Trophoblast cell (in vitro differentiated cells and primary cell): ENCODE results near the gene NUP58. TPM values are rescaled to one million over a fixed set of nuclear protein-coding genes. Genes with fewer than 3 reads are reported as not detected.

Experiments
- DNase-seq, 2 donors: peaks; one replicate each; pipeline ENCODE4 v3.0.0-alpha.2; 2016
- H2AFZ ChIP-seq: 2 replicates; pipeline ENCODE4 v1.6.1; 2013; ENCODE audit warnings: low read length, moderate library complexity, mild to moderate bottlenecking; ENCODE audit not compliant: insufficient read depth, poor library complexity
- H2AK5ac ChIP-seq: 2 replicates; pipeline ENCODE4 v1.6.1; 2013; ENCODE audit warnings: mild to moderate bottlenecking, low read length
- H2BK120ac ChIP-seq: 2 replicates; pipeline ENCODE4 v1.6.1; 2013; ENCODE audit warnings: low read length, mild to moderate bottlenecking, moderate library complexity; ENCODE audit not compliant: insufficient read depth, poor library complexity
- H2BK12ac ChIP-seq: 2 replicates; pipeline ENCODE4 v1.6.1; 2013; ENCODE audit warnings: mild to moderate bottlenecking, low read length, moderate library complexity
- H2BK5ac ChIP-seq: 2 replicates; pipeline ENCODE4 v1.6.1; 2013; ENCODE audit warnings: low read length, low read depth, moderate library complexity, mild to moderate bottlenecking; ENCODE audit not compliant: poor library complexity
- H3K14ac ChIP-seq: 2 replicates; pipeline ENCODE4 v1.6.1; 2013; ENCODE audit warnings: mild to moderate bottlenecking, low read length
- H3K18ac ChIP-seq: 2 replicates; pipeline ENCODE4 v1.6.1; 2013; ENCODE audit warnings: mild to moderate bottlenecking, low read length
- H3K23ac ChIP-seq: 2 replicates; pipeline ENCODE4 v1.6.1; 2013; ENCODE audit warnings: low read length
- H3K27ac ChIP-seq: 2 replicates; pipeline ENCODE4 v1.5.1; 2013; ENCODE audit warnings: low read depth, mild to moderate bottlenecking, inconsistent platforms, low read length, moderate library complexity
- H3K27me3 ChIP-seq: 2 replicates; pipeline ENCODE4 v1.6.1; 2013; ENCODE audit warnings: inconsistent platforms, mild to moderate bottlenecking, low read length, moderate library complexity; ENCODE audit not compliant: insufficient read depth
- H3K36me3 ChIP-seq, 2 experiments: 1 replicate in 1 of 2; 2 replicates in 1 of 2; pipeline ENCODE4 v1.6.1; 2013; ENCODE audit warnings: low read length in 2 of 2, mild to moderate bottlenecking in 2 of 2, moderate library complexity in 1 of 2; ENCODE audit not compliant: insufficient read depth in 2 of 2, control insufficient read depth in 1 of 2
- H3K4ac ChIP-seq: 2 replicates; pipeline ENCODE4 v1.6.1; 2013; ENCODE audit warnings: low read depth, mild to moderate bottlenecking, low read length, moderate library complexity
- H3K4me1 ChIP-seq, 2 experiments: 1 replicate in 1 of 2; 2 replicates in 1 of 2; pipeline ENCODE4 v1.6.1; 2013; ENCODE audit warnings: low read length in 2 of 2, mild to moderate bottlenecking in 2 of 2, moderate library complexity in 1 of 2; ENCODE audit not compliant: insufficient read depth in 2 of 2, control insufficient read depth in 1 of 2
- H3K4me2 ChIP-seq: 2 replicates; pipeline ENCODE4 v1.6.1; 2013; ENCODE audit warnings: inconsistent platforms, mild to moderate bottlenecking, low read length, moderate library complexity
- H3K4me3 ChIP-seq: 2 replicates; pipeline ENCODE4 v1.5.1; 2013; ENCODE audit warnings: mild to moderate bottlenecking, low read depth, low read length, inconsistent platforms
- H3K79me1 ChIP-seq: one replicate; pipeline ENCODE4 v1.6.1; 2013; ENCODE audit warnings: low read length
- H3K79me2 ChIP-seq: 2 replicates; pipeline ENCODE4 v1.6.1; 2013; ENCODE audit warnings: low read length, mild to moderate bottlenecking; ENCODE audit not compliant: control insufficient read depth, insufficient read depth, poor library complexity
- H3K9ac ChIP-seq: 2 replicates; pipeline ENCODE4 v1.6.1; 2013; ENCODE audit warnings: mild to moderate bottlenecking, low read length
- H3K9me3 ChIP-seq: 2 replicates; pipeline ENCODE4 v1.6.1; 2013; ENCODE audit warnings: low read depth, mild to moderate bottlenecking, control low read depth, inconsistent platforms, low read length; ENCODE audit not compliant: insufficient read depth
- H4K12ac ChIP-seq: 2 replicates; pipeline ENCODE4 v1.6.1; 2013; ENCODE audit warnings: low read depth, mild to moderate bottlenecking, low read length, moderate library complexity
- H4K8ac ChIP-seq: 2 replicates; pipeline ENCODE4 v1.6.1; 2013; ENCODE audit warnings: low read depth, mild to moderate bottlenecking, low read length, moderate library complexity
- H4K91ac ChIP-seq: one replicate; pipeline ENCODE4 v1.6.1; 2013; ENCODE audit warnings: low read depth, mild to moderate bottlenecking, low read length, moderate library complexity
- WGBS: extraction: QIAGEN DNeasy Blood & Tissue Kit; methylation state at CpG from one replicate; pipeline ENCODE4 v1.1.7; 2013; ENCODE audit warnings: missing lambda C conversion rate; ENCODE audit not compliant: insufficient read length, insufficient coverage; ENCODE audit errors: extremely low coverage; 5-methylcytosine and 5-hydroxymethylcytosine counted together
- polyA plus RNA-seq: library from polyadenylated mRNA; stranded (reverse); fragments of 200-250 nt; gene quantifications from 2 replicates; pipeline ENCODE4 v1.2.3, GENCODE V29; 2013

Gene NUP58, protein sequence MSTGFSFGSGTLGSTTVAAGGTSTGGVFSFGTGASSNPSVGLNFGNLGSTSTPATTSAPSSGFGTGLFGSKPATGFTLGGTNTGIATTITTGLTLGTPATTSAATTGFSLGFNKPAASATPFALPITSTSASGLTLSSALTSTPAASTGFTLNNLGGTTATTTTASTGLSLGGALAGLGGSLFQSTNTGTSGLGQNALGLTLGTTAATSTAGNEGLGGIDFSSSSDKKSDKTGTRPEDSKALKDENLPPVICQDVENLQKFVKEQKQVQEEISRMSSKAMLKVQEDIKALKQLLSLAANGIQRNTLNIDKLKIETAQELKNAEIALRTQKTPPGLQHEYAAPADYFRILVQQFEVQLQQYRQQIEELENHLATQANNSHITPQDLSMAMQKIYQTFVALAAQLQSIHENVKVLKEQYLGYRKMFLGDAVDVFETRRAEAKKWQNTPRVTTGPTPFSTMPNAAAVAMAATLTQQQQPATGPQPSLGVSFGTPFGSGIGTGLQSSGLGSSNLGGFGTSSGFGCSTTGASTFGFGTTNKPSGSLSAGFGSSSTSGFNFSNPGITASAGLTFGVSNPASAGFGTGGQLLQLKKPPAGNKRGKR
- polyA plus RNA-seq = 57.5 and 59.1 TPM in 2 replicates

DNA sequence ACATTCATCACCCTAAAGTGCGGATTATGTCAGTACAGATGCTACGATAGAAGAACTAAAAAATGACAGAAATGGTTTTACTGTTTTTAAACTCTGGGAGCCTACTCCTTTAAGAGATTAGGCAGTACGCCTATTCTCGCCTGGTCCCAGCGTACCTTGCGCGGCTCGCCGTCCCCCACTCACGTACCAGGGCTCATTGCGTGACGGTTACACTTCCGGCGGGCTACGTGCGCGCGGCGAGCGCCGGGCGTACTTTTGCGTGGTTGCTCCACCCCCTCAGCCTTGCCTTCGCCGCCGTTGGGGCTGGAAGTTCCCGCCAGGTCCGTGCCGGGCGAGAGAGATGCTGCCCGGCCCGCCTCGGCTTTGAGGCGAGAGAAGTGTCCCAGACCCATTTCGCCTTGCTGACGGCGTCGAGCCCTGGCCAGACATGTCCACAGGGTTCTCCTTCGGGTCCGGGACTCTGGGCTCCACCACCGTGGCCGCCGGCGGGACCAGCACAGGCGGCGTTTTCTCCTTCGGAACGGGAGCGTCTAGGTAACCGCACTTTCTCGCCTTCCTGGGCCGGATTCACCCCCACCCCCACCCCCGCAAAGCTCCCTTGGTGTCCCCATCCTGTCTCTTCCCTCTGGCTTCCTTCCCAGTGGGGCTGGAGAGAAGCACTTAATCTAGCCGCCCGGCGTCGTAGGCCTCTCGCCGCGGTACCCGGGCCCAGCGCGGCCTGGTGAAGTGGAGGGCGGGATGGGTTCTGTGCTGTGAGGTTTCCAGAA is at the start of gene NUP58:
Gene NUP58 (plus strand): TSS at position 279 of the 767 bp plus-strand sequence. CDS start 149 bp downstream, at position 428.
- H2BK12ac ChIP-seq = peak within 1 kb of the TSS; percentile 3
- H3K4me3 ChIP-seq = peak within 1 kb of the TSS; percentile 99
- peak within 1 kb of the TSS; percentile 55 for H4K12ac ChIP-seq
- H3K9ac ChIP-seq = peak within 1 kb of the TSS; percentile 98
- no peak within 1 kb of the TSS for H2AK5ac ChIP-seq
- peaks cover 0 to 7% of the 10 kb centered on the region in 2 experiments for H3K4me1 ChIP-seq
- no peak within 1 kb of the TSS for H3K23ac ChIP-seq
- H3K14ac ChIP-seq = peak within 1 kb of the TSS; percentile 75
- H3K4ac ChIP-seq = peak within 1 kb of the TSS; percentile 50
- peak within 1 kb of the TSS; percentile 89 for H2AFZ ChIP-seq
- no peaks in the 10 kb centered on the region for H3K9me3 ChIP-seq
- H3K79me1 ChIP-seq = peaks cover 4% of the 10 kb centered on the region
- peaks cover 2 to 6% of the 10 kb centered on the region in 2 experiments for H3K36me3 ChIP-seq
- H3K27me3 ChIP-seq = no peaks in the 10 kb centered on the region
- peak within 1 kb of the TSS; percentile 64 for H3K18ac ChIP-seq
- peak; percentile 91 to 97 for DNase-seq
- H2BK120ac ChIP-seq = no peak within 1 kb of the TSS
- H3K79me2 ChIP-seq = peaks cover 6% of the 10 kb centered on the region
- H3K27ac ChIP-seq = peak within 1 kb of the TSS; percentile 77
- H2BK5ac ChIP-seq = peak within 1 kb of the TSS; percentile 44
- peak within 1 kb of the TSS; percentile 97 for H4K8ac ChIP-seq
- WGBS = no CpG with 5 or more reads among the region's 64 CpGs
- peak within 1 kb of the TSS; percentile 61 for H4K91ac ChIP-seq
- peak within 1 kb of the TSS; percentile 97 for H3K4me2 ChIP-seq

DNA sequence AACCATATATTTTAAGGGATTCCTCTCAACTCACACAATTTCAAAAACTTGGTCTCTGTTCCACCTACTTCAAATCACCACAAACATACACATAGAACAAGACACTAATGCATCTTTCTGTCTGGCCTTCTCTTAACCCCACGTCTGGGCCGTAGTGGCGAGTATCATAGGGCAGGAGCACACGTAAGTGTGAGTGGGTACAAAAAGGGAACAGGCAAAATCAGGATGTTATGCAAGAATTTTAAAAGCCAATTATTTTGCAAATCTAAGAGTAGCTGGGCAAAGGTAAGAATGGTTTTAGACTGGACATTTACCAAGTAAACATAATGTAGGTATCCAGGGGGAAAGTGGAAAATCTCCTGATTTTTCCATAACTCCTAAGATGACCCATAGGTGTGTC is 49.2 kb upstream of the NUP58 start:
- H2BK12ac ChIP-seq = no peak overlapping the region
- WGBS = no CpG with 5 or more reads among the region's 4 CpGs
- no peak overlapping the region for H3K18ac ChIP-seq
- H4K91ac ChIP-seq = no peak overlapping the region
- no peak overlapping the region for H2AFZ ChIP-seq
- no peaks in the 10 kb centered on the region for H3K27me3 ChIP-seq
- H4K12ac ChIP-seq = no peak overlapping the region
- no peak overlapping the region for H3K9ac ChIP-seq
- H3K36me3 ChIP-seq = peaks cover 4 to 6% of the 10 kb centered on the region in 2 experiments
- no peaks in the 10 kb centered on the region for H3K79me2 ChIP-seq
- H2BK5ac ChIP-seq = no peak overlapping the region
- no peak overlapping the region for H4K8ac ChIP-seq
- no peak overlapping the region for H2BK120ac ChIP-seq
- H2AK5ac ChIP-seq = no peak overlapping the region
- H3K4ac ChIP-seq = no peak overlapping the region
- H3K27ac ChIP-seq = no peak overlapping the region
- no peak overlapping the region for H3K14ac ChIP-seq
- no peaks in the 10 kb centered on the region for H3K9me3 ChIP-seq
- H3K4me2 ChIP-seq = no peak overlapping the region
- H3K79me1 ChIP-seq = no peaks in the 10 kb centered on the region
- no peak overlapping the region for H3K23ac ChIP-seq
- no peak overlapping the region for H3K4me3 ChIP-seq
- H3K4me1 ChIP-seq = no peaks in the 10 kb centered on the region
- no peak for DNase-seq

DNA sequence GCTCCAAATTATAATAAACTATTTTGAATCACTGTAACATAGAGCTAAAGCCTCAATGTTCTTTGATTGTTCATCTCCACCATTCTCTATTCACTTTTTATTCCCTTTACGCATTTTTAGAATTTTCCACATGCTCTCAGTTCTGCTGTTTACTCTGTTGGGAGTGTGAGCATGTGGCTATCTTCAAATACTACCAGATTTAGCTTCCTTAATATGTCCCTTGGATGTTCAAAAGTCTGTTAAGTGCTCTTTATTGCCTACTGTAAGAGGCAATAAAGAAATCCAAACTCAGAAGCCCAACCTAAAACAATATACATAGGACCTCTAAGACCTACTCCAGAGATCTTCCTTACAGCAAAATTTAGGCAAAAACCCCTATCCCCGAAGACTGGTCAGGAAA is 48.7 kb upstream of the NUP58 start:
- no peak for DNase-seq
- Histone ChIP-seq H3K23ac (no peak overlapping the region), H3K9me3 (no peaks in the 10 kb centered on the region), H3K18ac (no peak overlapping the region), H3K9ac (no peak overlapping the region), H2BK12ac (no peak overlapping the region), H3K27ac (no peak overlapping the region), H3K79me1 (no peaks in the 10 kb centered on the region), H2AK5ac (no peak overlapping the region), H4K12ac (no peak overlapping the region), H3K36me3 (peaks cover 4 to 7% of the 10 kb centered on the region in 2 experiments), H3K14ac (no peak overlapping the region), H4K91ac (no peak overlapping the region), H3K4me2 (no peak overlapping the region), H3K27me3 (no peaks in the 10 kb centered on the region), H4K8ac (no peak overlapping the region), H2BK5ac (no peak overlapping the region), H2BK120ac (no peak overlapping the region), H3K4ac (no peak overlapping the region), H2AFZ (no peak overlapping the region), H3K4me3 (no peak overlapping the region), H3K79me2 (no peaks in the 10 kb centered on the region), H3K4me1 (no peaks in the 10 kb centered on the region)
- WGBS = no CpG with 5 or more reads among the region's 2 CpGs

DNA sequence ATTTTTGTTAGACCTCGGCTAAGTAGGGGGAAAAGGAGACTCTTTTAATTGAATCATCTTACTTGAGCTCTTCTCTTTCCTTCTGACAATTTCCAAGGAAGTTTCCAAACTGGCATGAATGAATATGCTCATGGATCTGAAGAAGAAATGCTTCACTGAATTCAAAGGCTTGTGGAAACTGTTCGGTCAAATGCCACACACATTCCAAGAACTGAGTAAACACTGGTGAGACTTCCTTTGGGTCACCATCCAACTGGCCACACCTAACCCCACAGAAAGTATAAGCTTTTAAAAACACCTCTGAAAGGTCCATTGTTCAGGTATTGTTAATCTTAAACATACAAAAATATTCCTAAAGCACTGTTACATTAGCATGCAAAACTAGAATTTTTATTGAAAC is 47.7 kb upstream of the NUP58 start:
- Histone ChIP-seq H3K79me1 (no peaks in the 10 kb centered on the region), H3K4me3 (no peak overlapping the region), H3K9ac (no peak overlapping the region), H4K12ac (no peak overlapping the region), H4K91ac (no peak overlapping the region), H2AFZ (no peak overlapping the region), H3K4me2 (no peak overlapping the region), H3K9me3 (no peaks in the 10 kb centered on the region), H3K27me3 (no peaks in the 10 kb centered on the region), H2BK5ac (no peak overlapping the region), H3K4ac (no peak overlapping the region), H2BK12ac (no peak overlapping the region), H3K14ac (no peak overlapping the region), H3K23ac (no peak overlapping the region), H3K36me3 (peaks cover 4 to 7% of the 10 kb centered on the region in 2 experiments), H2BK120ac (no peak overlapping the region), H3K27ac (no peak overlapping the region), H4K8ac (no peak overlapping the region), H3K18ac (no peak overlapping the region), H3K79me2 (no peaks in the 10 kb centered on the region), H3K4me1 (no peaks in the 10 kb centered on the region), H2AK5ac (no peak overlapping the region)
- WGBS = no CpG with 5 or more reads among the region's 2 CpGs
- DNase-seq = no peak
